Bronchial smooth muscle cell (primary cell): ENCODE data around the gene AP5Z1. TPM values are rescaled to one million over a fixed set of nuclear protein-coding genes. Genes with fewer than 3 reads are reported as not detected.

Experiments used
- total RNA-seq: library from RNA; depleted of rRNA; stranded (reverse); fragments of >200 nt; gene quantifications from 2 replicates; pipeline ENCODE4 v1.2.1, GENCODE V29; 2014

Gene AP5Z1, protein sequence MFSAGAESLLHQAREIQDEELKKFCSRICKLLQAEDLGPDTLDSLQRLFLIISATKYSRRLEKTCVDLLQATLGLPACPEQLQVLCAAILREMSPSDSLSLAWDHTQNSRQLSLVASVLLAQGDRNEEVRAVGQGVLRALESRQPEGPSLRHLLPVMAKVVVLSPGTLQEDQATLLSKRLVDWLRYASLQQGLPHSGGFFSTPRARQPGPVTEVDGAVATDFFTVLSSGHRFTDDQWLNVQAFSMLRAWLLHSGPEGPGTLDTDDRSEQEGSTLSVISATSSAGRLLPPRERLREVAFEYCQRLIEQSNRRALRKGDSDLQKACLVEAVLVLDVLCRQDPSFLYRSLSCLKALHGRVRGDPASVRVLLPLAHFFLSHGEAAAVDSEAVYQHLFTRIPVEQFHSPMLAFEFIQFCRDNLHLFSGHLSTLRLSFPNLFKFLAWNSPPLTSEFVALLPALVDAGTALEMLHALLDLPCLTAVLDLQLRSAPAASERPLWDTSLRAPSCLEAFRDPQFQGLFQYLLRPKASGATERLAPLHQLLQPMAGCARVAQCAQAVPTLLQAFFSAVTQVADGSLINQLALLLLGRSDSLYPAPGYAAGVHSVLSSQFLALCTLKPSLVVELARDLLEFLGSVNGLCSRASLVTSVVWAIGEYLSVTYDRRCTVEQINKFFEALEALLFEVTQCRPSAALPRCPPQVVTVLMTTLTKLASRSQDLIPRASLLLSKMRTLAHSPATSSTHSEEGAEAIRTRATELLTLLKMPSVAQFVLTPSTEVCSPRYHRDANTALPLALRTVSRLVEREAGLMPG
- 21.3 and 26.6 TPM in 2 replicates for total RNA-seq

DNA sequence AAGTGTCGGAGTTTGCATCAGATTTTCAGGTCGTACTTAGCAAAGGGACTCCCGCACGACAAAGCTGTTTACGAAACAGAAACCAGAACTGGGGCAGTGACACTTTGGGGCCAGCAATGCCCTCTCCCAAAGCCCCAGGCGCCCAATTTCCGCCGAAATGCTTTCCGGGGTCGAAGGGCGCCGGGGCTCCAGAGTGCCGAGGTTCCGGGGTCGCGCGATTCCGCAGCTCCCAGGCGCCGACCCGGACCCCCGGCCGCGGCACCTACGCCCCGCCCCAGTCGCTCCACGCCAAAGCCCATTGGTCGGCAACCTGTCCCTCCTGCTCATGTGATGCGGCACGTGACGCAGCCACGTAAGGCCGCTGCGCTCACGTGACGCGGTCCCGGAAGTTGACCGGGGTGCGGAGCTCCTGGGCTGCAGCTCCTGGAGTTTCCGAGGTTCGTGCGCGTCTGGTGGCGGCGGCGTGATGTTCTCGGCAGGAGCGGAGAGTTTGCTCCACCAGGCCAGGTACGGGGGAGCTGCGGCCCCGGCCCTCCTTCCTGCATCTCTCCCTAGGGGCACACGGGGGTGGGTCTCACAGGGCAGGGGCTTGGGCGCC lies at the start of gene AP5Z1:
Gene AP5Z1 (plus strand): TSS at position 374 of the 598 bp plus-strand sequence. CDS start 93 bp downstream, at position 467.

Other genes with a start within 250 kb of the AP5Z1 start
- gene FOXK1, start 93.3 kb upstream of the AP5Z1 start, total RNA-seq: 13.7 and 18.4 TPM in 2 replicates
- under 0.01 TPM in 2 replicates for gene PAPOLB, start 86.4 kb downstream of the AP5Z1 start, total RNA-seq
- gene RADIL, start 108.1 kb downstream of the AP5Z1 start, total RNA-seq: 0.26 and 0.32 TPM in 2 replicates
- gene MMD2, start 183.6 kb downstream of the AP5Z1 start, total RNA-seq: not detected in 2 replicates